Neural progenitor cell (in vitro differentiated cells): ENCODE data around the gene FANCD2.

Source experiments
- CTCF ChIP-seq: fragments of 200-600 bp; sonication (generic); IDR thresholded peaks from 2 replicates; pipeline ENCODE4 v1.5.1; 2017; ENCODE audit warnings: antibody characterized with exemption, mild to moderate bottlenecking
- EZH2 ChIP-seq: fragments of 200-600 bp; sonication (generic); IDR thresholded peaks from 2 replicates; pipeline ENCODE4 v1.6.1; 2017; ENCODE audit warnings: antibody characterized with exemption, mild to moderate bottlenecking, moderate library complexity

DNA sequence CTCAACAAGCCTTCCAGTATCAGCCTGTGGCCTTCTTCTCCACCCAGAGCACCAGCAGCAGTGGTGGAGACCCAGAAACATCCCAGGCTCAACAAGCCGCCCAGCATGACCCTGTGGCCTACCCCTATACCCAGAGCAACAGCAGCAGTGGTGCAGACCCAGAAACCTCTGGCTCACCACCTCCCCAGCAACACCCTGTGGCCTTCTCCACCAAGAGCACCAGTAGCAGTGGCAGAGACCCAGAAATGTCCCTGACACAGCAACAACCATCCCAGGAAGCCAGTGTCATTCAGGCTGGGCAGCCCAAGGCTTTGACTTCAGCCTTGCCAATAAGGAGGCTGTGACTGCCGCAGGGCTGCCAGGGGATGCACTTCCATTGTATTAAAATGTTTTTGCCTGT is 23.3 kb upstream of the FANCD2 start:
- TF ChIP-seq EZH2 (no peak), CTCF (no peak)
